ENCODE results near the gene NSRP1. TPM values are rescaled to one million over a fixed set of nuclear protein-coding genes. Genes with fewer than 3 reads are reported as not detected.

Gene NSRP1
- total RNA-seq, 1 experiment from 2014 or later: 28.0 TPM

DNA sequence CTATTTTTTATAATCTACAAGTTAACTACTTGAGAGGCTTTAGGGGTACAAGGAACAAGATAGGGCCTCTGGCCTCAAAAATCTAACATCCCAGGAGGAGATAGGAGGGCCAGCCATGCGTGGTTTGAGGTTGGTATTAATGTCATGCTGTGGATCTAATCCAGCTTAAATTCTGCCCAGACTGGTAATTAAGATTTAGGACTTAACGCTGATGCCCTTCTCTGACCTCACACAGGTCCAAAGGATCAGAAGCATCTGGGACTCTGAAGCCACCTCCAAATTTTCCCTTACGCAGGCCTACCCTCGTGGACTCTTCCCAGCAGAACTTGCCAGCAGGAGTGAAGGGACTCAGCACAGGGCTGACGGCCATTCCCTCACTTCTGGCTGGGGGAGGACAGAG lies 103.8 kb downstream of the NSRP1 start:
- ChIA-PET CTCF (interaction anchor here (0.6 to 1.0 kb wide), 2 partner anchors 16 to 19 kb away, joined by 3 read pairs; no protein-coding TSS in a partner anchor), POLR2A (no interaction called here)
- Mint-ChIP-seq H3K9me3 (ENCODE audit: unreplicated experiment) (no peaks in the 10 kb centered on the region), H3K27me3 (ENCODE audit: insufficient read depth, unreplicated experiment) (no peaks in the 10 kb centered on the region), H3K27ac (ENCODE audit: unreplicated experiment) (peak overlapping the region; percentile 83), H3K4me3 (ENCODE audit: unreplicated experiment) (peak overlapping the region; percentile 31), H3K36me3 (ENCODE audit: insufficient read depth, unreplicated experiment) (peaks cover 24% of the 10 kb centered on the region), H3K4me1 (ENCODE audit: low read depth, unreplicated experiment) (peaks cover 54% of the 10 kb centered on the region)
- Histone ChIP-seq H3K36me3 (ENCODE audit: control insufficient read depth, insufficient read depth, low read length) (no peaks in the 10 kb centered on the region; the same call in none of the 2 replicates), H3K4me3 (ENCODE audit: low read depth, low read length) (no peak overlapping the region), H3K27me3 (replicated peaks; ENCODE audit: control insufficient read depth, insufficient read depth, low read length) (no peaks in the 10 kb centered on the region), H3K9me3 (no peaks in the 10 kb centered on the region), H3K4me1 (peaks cover 58% of the 10 kb centered on the region)
- intact Hi-C loops (cut with micrococcal nuclease; ENCODE audit: unreplicated experiment): no loop called here
- BruUV-seq (replicated peaks): no TSS peak
- DNase-seq: no peak
- TF ChIP-seq, protein P1, sequence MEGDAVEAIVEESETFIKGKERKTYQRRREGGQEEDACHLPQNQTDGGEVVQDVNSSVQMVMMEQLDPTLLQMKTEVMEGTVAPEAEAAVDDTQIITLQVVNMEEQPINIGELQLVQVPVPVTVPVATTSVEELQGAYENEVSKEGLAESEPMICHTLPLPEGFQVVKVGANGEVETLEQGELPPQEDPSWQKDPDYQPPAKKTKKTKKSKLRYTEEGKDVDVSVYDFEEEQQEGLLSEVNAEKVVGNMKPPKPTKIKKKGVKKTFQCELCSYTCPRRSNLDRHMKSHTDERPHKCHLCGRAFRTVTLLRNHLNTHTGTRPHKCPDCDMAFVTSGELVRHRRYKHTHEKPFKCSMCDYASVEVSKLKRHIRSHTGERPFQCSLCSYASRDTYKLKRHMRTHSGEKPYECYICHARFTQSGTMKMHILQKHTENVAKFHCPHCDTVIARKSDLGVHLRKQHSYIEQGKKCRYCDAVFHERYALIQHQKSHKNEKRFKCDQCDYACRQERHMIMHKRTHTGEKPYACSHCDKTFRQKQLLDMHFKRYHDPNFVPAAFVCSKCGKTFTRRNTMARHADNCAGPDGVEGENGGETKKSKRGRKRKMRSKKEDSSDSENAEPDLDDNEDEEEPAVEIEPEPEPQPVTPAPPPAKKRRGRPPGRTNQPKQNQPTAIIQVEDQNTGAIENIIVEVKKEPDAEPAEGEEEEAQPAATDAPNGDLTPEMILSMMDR (IDR thresholded peaks at IDR 0.05; ENCODE audit: insufficient read depth in 1 of 2, low read depth in 1 of 2, low read length in 1 of 2, severe bottlenecking in 1 of 2, unreplicated experiment in 1 of 2): no peak

DNA sequence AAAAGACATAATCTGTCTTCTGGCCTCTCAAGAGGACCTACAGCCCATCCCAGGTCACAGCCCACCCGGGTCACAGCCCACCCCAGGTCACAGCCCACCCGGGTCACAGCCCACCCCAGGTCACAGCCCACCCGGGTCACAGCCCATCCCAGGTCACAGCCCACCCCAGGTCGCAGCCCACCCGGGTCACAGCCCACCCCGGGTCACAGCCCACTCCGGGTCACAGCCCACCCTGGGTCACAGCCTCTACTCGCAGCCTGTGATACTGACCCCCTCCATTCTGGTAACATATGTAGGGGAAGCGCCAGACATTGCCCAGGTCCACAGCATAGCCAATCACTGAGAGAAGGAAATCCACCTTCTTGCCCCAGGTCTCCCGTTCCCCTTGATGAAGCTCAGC lies 104.7 kb downstream of the NSRP1 start:
- ChIA-PET CTCF (no interaction called here), POLR2A (no interaction called here)
- Histone ChIP-seq H3K9me3 (no peaks in the 10 kb centered on the region), H3K4me1 (peaks cover 63% of the 10 kb centered on the region), H3K4me3 (ENCODE audit: low read depth, low read length) (no peak overlapping the region), H3K36me3 (ENCODE audit: control insufficient read depth, insufficient read depth, low read length) (no peaks in the 10 kb centered on the region; the same call in none of the 2 replicates), H3K27me3 (replicated peaks; ENCODE audit: control insufficient read depth, insufficient read depth, low read length) (no peaks in the 10 kb centered on the region)
- peaks cover 62% of the 10 kb centered on the region for H3K4me1 Mint-ChIP-seq (ENCODE audit: low read depth, unreplicated experiment)
- no peak for DNase-seq
- H3K27ac Mint-ChIP-seq (ENCODE audit: unreplicated experiment): peak overlapping the region; percentile 93
- BruUV-seq (replicated peaks): no TSS peak
- no peaks in the 10 kb centered on the region for H3K9me3 Mint-ChIP-seq (ENCODE audit: unreplicated experiment)
- H3K27me3 Mint-ChIP-seq (ENCODE audit: insufficient read depth, unreplicated experiment): no peaks in the 10 kb centered on the region
- TF ChIP-seq, protein P1 (IDR thresholded peaks at IDR 0.05; ENCODE audit: insufficient read depth in 1 of 2, low read depth in 1 of 2, low read length in 1 of 2, severe bottlenecking in 1 of 2, unreplicated experiment in 1 of 2): no peak
- peaks cover 32% of the 10 kb centered on the region for H3K36me3 Mint-ChIP-seq (ENCODE audit: insufficient read depth, unreplicated experiment)
- intact Hi-C loops (cut with micrococcal nuclease; ENCODE audit: unreplicated experiment): no loop called here
- H3K4me3 Mint-ChIP-seq (ENCODE audit: unreplicated experiment): no peak overlapping the region

DNA sequence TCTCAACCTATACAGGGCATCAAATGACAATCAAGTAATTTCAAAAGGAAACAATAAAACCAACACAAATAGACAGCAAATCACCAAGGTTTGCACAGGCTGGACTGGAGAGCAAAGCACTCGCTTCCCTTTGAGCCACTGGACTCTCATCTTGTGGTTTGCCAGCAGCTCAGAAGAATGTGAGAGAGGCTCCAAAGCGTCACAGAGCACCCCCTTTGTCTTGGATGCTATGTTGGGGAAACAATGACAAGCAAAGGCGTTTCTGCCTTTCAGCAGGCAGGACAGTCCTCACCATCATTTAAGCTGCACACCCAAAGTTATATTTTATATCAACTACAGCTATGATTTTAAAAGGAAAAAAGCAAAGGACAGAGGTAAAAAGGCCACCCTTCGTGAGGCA lies 105.6 kb downstream of the NSRP1 start:
- Histone ChIP-seq H3K27me3 (replicated peaks; ENCODE audit: control insufficient read depth, insufficient read depth, low read length) (no peaks in the 10 kb centered on the region), H3K36me3 (ENCODE audit: control insufficient read depth, insufficient read depth, low read length) (no peaks in the 10 kb centered on the region; the same call in 1 of the 2 replicates), H3K9me3 (no peaks in the 10 kb centered on the region), H3K4me1 (peaks cover 70% of the 10 kb centered on the region), H3K4me3 (ENCODE audit: low read depth, low read length) (no peak overlapping the region)
- ChIA-PET POLR2A (interaction anchor here (0.6 kb wide), 2 partner anchors 13 to 70 kb away, joined by 3 to 4 read pairs; partner anchors contain the start of gene SLC6A4), CTCF (interaction anchor here (0.6 to 1.7 kb wide), 2 partner anchors 14 to 76 kb away, joined by 5 read pairs; no protein-coding TSS in a partner anchor)
- H3K27ac Mint-ChIP-seq (ENCODE audit: unreplicated experiment): peak overlapping the region; percentile 93
- TF ChIP-seq, protein P1 (IDR thresholded peaks at IDR 0.05; ENCODE audit: insufficient read depth in 1 of 2, low read depth in 1 of 2, low read length in 1 of 2, severe bottlenecking in 1 of 2, unreplicated experiment in 1 of 2): no peak
- H3K36me3 Mint-ChIP-seq (ENCODE audit: insufficient read depth, unreplicated experiment): peaks cover 23% of the 10 kb centered on the region
- peaks cover 62% of the 10 kb centered on the region for H3K4me1 Mint-ChIP-seq (ENCODE audit: low read depth, unreplicated experiment)
- H3K4me3 Mint-ChIP-seq (ENCODE audit: unreplicated experiment): no peak overlapping the region
- intact Hi-C loops (cut with micrococcal nuclease; ENCODE audit: unreplicated experiment): no loop called here
- BruUV-seq (replicated peaks): no TSS peak
- no peaks in the 10 kb centered on the region for H3K9me3 Mint-ChIP-seq (ENCODE audit: unreplicated experiment)
- no peak for DNase-seq
- no peaks in the 10 kb centered on the region for H3K27me3 Mint-ChIP-seq (ENCODE audit: insufficient read depth, unreplicated experiment)
